ENCODE measurements around the gene SAAL1. TPM values are rescaled to one million over a fixed set of nuclear protein-coding genes. Genes with fewer than 3 reads are reported as not detected.

Gene SAAL1
- total RNA-seq, 2 experiments from 2014 or later, result 32.1 to 34.3 TPM

- POLR2A ChIA-PET, result no interaction called here
- Mint-ChIP-seq H3K4me1 (ENCODE audit: low read depth) (no peaks in the 10 kb centered on the region), H3K4me3 (no peak overlapping the region), H3K27me3 (no peaks in the 10 kb centered on the region), H3K9me3 (no peaks in the 10 kb centered on the region), H3K27ac (no peak overlapping the region), H3K36me3 (peaks cover 27% of the 10 kb centered on the region)
- CTCF ChIA-PET, result interaction anchor here (1.2 kb wide), 1 partner anchor 26 kb away, joined by 5 read pairs; the partner anchor contains the start of gene SAAL1
- DNase-seq, result no peak
- intact Hi-C loops (cut with micrococcal nuclease), result no loop called here
Observed at GRCh38 chr11:18080451-18080850, 25.4 kb downstream of the SAAL1 start.

GRCh38 chr11:18078909-18079308 lies 27.0 kb downstream of the SAAL1 start:
- intact Hi-C loops (cut with micrococcal nuclease), result no loop called here
- POLR2A ChIA-PET, result no interaction called here
- no peaks in the 10 kb centered on the region for H3K4me1 Mint-ChIP-seq (ENCODE audit: low read depth)
- H3K27ac Mint-ChIP-seq, result no peak overlapping the region
- H3K27me3 Mint-ChIP-seq, result no peaks in the 10 kb centered on the region
- H3K9me3 Mint-ChIP-seq, result no peaks in the 10 kb centered on the region
- CTCF ChIA-PET, result no interaction called here
- DNase-seq, result no peak
- peaks cover 23% of the 10 kb centered on the region for H3K36me3 Mint-ChIP-seq
- no peak overlapping the region for H3K4me3 Mint-ChIP-seq

GRCh38 chr11:18075444-18075843 lies 30.4 kb downstream of the SAAL1 start:
- CTCF ChIA-PET, result no interaction called here
- intact Hi-C loops (cut with micrococcal nuclease), result no loop called here
- Mint-ChIP-seq H3K4me3 (no peak overlapping the region), H3K9me3 (no peaks in the 10 kb centered on the region), H3K4me1 (ENCODE audit: low read depth) (no peaks in the 10 kb centered on the region), H3K27me3 (no peaks in the 10 kb centered on the region), H3K36me3 (peaks cover 8% of the 10 kb centered on the region), H3K27ac (no peak overlapping the region)
- POLR2A ChIA-PET, result no interaction called here
- no peak for DNase-seq

- intact Hi-C loops (cut with micrococcal nuclease), result no loop called here
- Mint-ChIP-seq H3K4me3 (no peak overlapping the region), H3K9me3 (no peaks in the 10 kb centered on the region), H3K27ac (no peak overlapping the region), H3K27me3 (no peaks in the 10 kb centered on the region), H3K36me3 (peaks cover 3% of the 10 kb centered on the region), H3K4me1 (ENCODE audit: low read depth) (no peaks in the 10 kb centered on the region)
- ChIA-PET POLR2A (no interaction called here), CTCF (interaction anchor here (1.1 kb wide), 1 partner anchor 44 kb away, joined by 3 read pairs; no protein-coding TSS in a partner anchor)
- no peak for DNase-seq
Observed at GRCh38 chr11:18071098-18071705, 34.7 kb downstream of the SAAL1 start.

- intact Hi-C loops (cut with micrococcal nuclease), result no loop called here
- Mint-ChIP-seq H3K27me3 (no peaks in the 10 kb centered on the region), H3K9me3 (no peaks in the 10 kb centered on the region), H3K4me1 (ENCODE audit: low read depth) (no peaks in the 10 kb centered on the region), H3K27ac (no peak overlapping the region), H3K36me3 (peaks cover 3% of the 10 kb centered on the region), H3K4me3 (no peak overlapping the region)
- DNase-seq, result no peak
- ChIA-PET CTCF (no interaction called here), POLR2A (no interaction called here)
Observed at GRCh38 chr11:18067372-18067771, 38.5 kb downstream of the SAAL1 start.

- Mint-ChIP-seq H3K4me1 (ENCODE audit: low read depth) (no peaks in the 10 kb centered on the region), H3K27me3 (no peaks in the 10 kb centered on the region), H3K4me3 (no peak overlapping the region), H3K27ac (no peak overlapping the region), H3K9me3 (no peaks in the 10 kb centered on the region), H3K36me3 (peaks cover 3% of the 10 kb centered on the region)
- no peak for DNase-seq
- ChIA-PET CTCF (no interaction called here), POLR2A (no interaction called here)
- intact Hi-C loops (cut with micrococcal nuclease), result no loop called here
Observed at GRCh38 chr11:18066626-18067025, 39.3 kb downstream of the SAAL1 start.

- no peak overlapping the region for H3K27ac Mint-ChIP-seq
- H3K9me3 Mint-ChIP-seq, result no peaks in the 10 kb centered on the region
- intact Hi-C loops (cut with micrococcal nuclease), result no loop called here
- H3K4me1 Mint-ChIP-seq (ENCODE audit: low read depth), result no peaks in the 10 kb centered on the region
- ChIA-PET POLR2A (no interaction called here), CTCF (no interaction called here)
- no peaks in the 10 kb centered on the region for H3K27me3 Mint-ChIP-seq
- DNase-seq, result no peak
- H3K4me3 Mint-ChIP-seq, result no peak overlapping the region
- peaks cover 3% of the 10 kb centered on the region for H3K36me3 Mint-ChIP-seq
Observed at GRCh38 chr11:18065572-18065971, 40.3 kb downstream of the SAAL1 start.

- Mint-ChIP-seq H3K27ac (no peak overlapping the region), H3K36me3 (peaks cover 3% of the 10 kb centered on the region), H3K27me3 (no peaks in the 10 kb centered on the region), H3K9me3 (no peaks in the 10 kb centered on the region), H3K4me1 (ENCODE audit: low read depth) (no peaks in the 10 kb centered on the region), H3K4me3 (no peak overlapping the region)
- ChIA-PET CTCF (no interaction called here), POLR2A (no interaction called here)
- intact Hi-C loops (cut with micrococcal nuclease), result no loop called here
- DNase-seq, result no peak
Observed at GRCh38 chr11:18064450-18065054, 41.3 kb downstream of the SAAL1 start.

- intact Hi-C loops (cut with micrococcal nuclease), result no loop called here
- H3K27ac Mint-ChIP-seq, result no peak overlapping the region
- ChIA-PET CTCF (no interaction called here), POLR2A (no interaction called here)
- DNase-seq, result no peak
- no peaks in the 10 kb centered on the region for H3K4me1 Mint-ChIP-seq (ENCODE audit: low read depth)
- H3K27me3 Mint-ChIP-seq, result no peaks in the 10 kb centered on the region
- peaks cover 3% of the 10 kb centered on the region for H3K36me3 Mint-ChIP-seq
- no peaks in the 10 kb centered on the region for H3K9me3 Mint-ChIP-seq
- no peak overlapping the region for H3K4me3 Mint-ChIP-seq
Observed at GRCh38 chr11:18063862-18064434, 41.9 kb downstream of the SAAL1 start.

GRCh38 chr11:18063125-18063524 lies 42.8 kb downstream of the SAAL1 start:
- H3K4me1 Mint-ChIP-seq (ENCODE audit: low read depth), result no peaks in the 10 kb centered on the region
- H3K27me3 Mint-ChIP-seq, result no peaks in the 10 kb centered on the region
- intact Hi-C loops (cut with micrococcal nuclease), result no loop called here

GRCh38 chr11:18061351-18061750 lies 44.5 kb downstream of the SAAL1 start:
- Mint-ChIP-seq H3K4me3 (no peak overlapping the region), H3K9me3 (no peaks in the 10 kb centered on the region), H3K4me1 (ENCODE audit: low read depth) (no peaks in the 10 kb centered on the region), H3K36me3 (no peaks in the 10 kb centered on the region), H3K27ac (no peak overlapping the region), H3K27me3 (no peaks in the 10 kb centered on the region)
- DNase-seq, result no peak
- intact Hi-C loops (cut with micrococcal nuclease), result no loop called here
- CTCF ChIA-PET, result no interaction called here
- POLR2A ChIA-PET, result no interaction called here

More at GRCh38 chr11:18063125-18063524, 42.8 kb downstream of the SAAL1 start:
- Mint-ChIP-seq H3K4me3 (no peak overlapping the region), H3K36me3 (no peaks in the 10 kb centered on the region), H3K27ac (no peak overlapping the region), H3K9me3 (no peaks in the 10 kb centered on the region)
- ChIA-PET CTCF (interaction anchor here (0.6 kb wide), 1 partner anchor 53 kb away, joined by 3 read pairs; no protein-coding TSS in a partner anchor), POLR2A (no interaction called here)
- no peak for DNase-seq

- CTCF ChIA-PET, result no interaction called here
- intact Hi-C loops (cut with micrococcal nuclease), result no loop called here
- Mint-ChIP-seq H3K4me1 (ENCODE audit: low read depth) (no peaks in the 10 kb centered on the region), H3K27ac (no peak overlapping the region), H3K4me3 (no peak overlapping the region), H3K9me3 (no peaks in the 10 kb centered on the region), H3K36me3 (no peaks in the 10 kb centered on the region), H3K27me3 (no peaks in the 10 kb centered on the region)
- DNase-seq, result no peak
- POLR2A ChIA-PET, result no interaction called here
Observed at GRCh38 chr11:18056561-18057181, 49.2 kb downstream of the SAAL1 start.
